GM13977 (cell line): ENCODE data around the gene ELAVL3.
"Not testable (repeated sequence)": the region's sequence is repeated elsewhere in the genome, so short reads cannot be mapped to it uniquely, and the experiment has no call there.

ENCODE experiments used
- DNase-seq: peaks from one replicate; pipeline ENCODE4 v3.0.0; 2012; ENCODE audit warnings: low spot score
- in situ Hi-C: fragments of 300-500 bp; cut with MboI; formaldehyde crosslinking; loops from one replicate; pipeline ENCODE4 v1.12.0; 2022; ENCODE audit warnings: low sequenced_read_pairs, low pct_unique_long_range_greater_than_20kb, mixed read lengths, inconsistent platforms; ENCODE audit not compliant: unreplicated experiment
- TF ChIP-seq, protein P1 (sequence below): IDR thresholded peaks from 2 replicates; pipeline ENCODE4 v1.5.1; 2012; ENCODE audit warnings: mild to moderate bottlenecking, control low read depth; ENCODE audit not compliant: insufficient read depth; ENCODE audit errors: extremely low read depth, missing control alignments

Gene ELAVL3

DNA sequence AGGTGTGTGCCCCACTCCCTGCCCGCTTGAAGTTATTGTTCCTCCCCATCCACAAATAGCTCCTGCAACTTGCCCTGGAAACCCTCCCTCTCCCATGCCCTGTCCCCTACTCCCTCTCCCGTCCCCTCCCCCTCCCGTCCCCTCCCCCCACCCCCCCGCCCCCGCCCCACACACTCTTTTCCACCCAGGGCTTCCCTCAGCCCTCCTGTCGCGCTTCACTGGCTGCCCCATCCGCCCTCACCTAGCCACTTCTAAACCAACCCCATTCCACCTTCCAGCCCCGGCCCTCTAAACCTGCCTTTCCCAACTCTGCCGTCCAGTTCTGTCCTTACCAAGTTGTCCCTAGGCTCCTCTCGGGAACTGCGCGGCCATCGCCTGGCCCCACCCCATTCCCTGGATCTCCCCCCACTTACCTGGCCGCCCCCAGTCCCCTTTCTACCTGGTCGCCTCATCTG, 62.7 kb downstream of the ELAVL3 start:
- in situ Hi-C loops = no loop called here
- TF ChIP-seq, protein P1, sequence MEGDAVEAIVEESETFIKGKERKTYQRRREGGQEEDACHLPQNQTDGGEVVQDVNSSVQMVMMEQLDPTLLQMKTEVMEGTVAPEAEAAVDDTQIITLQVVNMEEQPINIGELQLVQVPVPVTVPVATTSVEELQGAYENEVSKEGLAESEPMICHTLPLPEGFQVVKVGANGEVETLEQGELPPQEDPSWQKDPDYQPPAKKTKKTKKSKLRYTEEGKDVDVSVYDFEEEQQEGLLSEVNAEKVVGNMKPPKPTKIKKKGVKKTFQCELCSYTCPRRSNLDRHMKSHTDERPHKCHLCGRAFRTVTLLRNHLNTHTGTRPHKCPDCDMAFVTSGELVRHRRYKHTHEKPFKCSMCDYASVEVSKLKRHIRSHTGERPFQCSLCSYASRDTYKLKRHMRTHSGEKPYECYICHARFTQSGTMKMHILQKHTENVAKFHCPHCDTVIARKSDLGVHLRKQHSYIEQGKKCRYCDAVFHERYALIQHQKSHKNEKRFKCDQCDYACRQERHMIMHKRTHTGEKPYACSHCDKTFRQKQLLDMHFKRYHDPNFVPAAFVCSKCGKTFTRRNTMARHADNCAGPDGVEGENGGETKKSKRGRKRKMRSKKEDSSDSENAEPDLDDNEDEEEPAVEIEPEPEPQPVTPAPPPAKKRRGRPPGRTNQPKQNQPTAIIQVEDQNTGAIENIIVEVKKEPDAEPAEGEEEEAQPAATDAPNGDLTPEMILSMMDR = no peak
- DNase-seq = no peak

DNA sequence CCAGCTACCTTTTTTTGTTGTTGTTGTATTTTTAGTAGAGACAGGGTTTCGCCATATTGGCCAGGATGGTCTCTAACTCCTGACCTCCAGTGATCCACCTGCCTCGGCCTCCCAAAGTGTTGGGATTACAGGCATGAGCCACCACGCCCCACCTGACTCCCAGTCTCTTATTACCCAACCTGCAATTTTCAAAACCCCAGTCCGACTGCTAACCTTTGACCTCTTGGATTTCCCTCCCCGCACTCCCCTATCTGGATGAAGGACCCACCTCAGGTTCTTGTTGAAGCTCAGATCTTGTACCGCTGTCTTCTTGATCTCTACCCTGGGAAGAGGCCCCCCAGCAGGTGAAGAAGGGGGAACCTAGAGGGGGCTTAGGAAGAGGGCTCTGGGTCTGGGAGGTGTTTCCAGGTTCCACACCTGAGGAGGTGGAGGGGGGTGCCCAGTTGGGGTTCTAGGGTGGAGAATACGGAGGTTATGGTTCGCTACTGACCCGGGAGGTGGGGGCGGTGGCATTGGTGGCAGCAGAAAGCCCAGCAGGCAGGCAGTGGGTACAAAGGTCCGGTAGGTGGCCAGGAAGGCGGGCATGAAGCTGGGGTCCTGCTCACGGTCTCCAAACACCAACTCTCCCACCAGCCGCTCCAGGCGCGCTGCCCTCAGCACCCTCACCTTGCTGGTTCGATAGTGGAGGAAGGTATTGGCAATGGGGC, 64.3 kb downstream of the ELAVL3 start:
- DNase-seq = no peak
- in situ Hi-C loops = no loop called here
- TF ChIP-seq, protein P1 = no peak

DNA sequence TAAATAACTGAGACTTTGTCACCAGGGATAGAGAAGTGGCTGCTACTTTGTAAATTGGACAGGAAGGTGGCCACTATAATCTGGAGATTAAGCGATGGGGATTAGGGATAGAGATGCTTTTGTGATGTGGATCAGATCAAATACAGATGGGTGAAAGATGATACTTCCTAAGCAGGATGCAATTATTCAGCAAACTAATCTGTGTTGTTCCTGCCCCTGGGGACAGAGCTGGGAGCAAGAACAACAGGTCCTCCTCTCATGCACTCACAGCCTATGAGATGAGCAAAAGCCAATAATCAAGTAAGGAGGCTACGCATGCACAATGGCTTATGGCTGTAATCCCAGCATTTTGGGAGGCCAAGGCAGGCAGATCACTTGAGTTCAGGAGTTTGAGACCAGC, 66.3 kb downstream of the ELAVL3 start:
- in situ Hi-C loops = no loop called here
- TF ChIP-seq, protein P1 = no peak
- DNase-seq = no peak

DNA sequence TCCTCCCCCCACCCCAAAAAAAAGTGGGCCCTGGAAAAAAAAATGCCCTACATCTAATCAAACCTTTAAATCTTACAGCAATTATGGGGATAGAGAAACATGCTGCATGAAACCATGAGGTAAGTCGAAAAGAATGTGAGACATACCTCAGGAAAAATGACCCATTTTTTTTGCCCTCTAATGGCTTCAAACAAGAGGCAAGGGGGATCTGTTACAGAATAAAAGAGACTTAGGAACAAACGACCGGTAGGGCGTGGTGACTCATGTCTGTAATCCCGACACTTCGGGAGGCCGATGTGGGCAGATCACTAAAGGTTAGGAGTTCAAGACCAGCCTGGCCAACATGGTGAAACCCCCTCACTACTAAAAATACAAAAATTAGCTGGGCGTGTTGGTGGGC, 70.2 kb downstream of the ELAVL3 start:
- no peak for DNase-seq
- TF ChIP-seq, protein P1 = no peak
- in situ Hi-C loops = no loop called here

DNA sequence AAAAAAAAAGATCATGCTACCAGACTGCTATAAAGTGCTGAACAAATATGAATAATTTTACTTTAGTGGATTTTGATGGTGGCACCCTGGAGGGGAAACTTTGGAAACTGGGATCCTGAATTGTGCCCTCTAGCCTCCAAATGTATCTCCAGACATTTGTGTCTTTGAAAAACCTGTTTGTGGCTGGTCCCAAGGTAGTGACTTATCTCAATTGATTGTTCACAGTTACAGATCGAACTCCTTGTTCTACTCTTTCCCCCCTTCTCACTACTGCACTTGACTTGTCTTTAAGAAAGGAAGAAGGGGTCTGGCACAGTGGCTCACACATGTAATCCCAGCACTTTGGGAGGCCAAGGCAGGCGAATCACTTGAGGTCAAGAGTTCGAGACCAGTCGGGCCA, 72.3 kb downstream of the ELAVL3 start:
- in situ Hi-C loops = no loop called here
- TF ChIP-seq, protein P1 = no peak
- no peak for DNase-seq

DNA sequence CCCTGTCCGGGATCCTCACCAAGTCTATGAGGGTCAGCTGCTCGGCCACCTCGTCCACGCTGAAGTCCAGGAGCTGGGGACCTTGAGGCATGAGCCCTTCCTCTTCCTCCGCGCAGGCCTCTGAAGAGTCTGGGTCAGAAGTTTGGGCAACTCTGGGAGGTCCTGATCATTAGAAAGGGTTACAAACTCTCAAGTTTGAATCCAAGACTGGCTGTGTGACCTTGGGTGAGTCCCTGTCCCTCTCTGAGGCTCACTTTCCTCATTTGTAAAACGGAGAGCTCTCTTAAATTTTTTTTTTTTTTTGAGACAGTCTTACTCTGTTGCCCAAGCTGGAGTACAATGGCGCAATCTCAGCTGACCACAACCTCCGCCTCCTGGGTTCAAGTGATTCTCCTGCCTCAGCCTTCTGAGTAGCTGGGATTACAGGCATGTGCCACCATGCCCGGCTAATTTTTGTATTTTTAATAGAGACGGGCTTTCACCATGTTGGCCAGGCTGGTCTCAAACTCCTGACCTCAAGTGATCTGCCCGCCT, 74.1 kb downstream of the ELAVL3 start:
- in situ Hi-C loops = not testable (repeated sequence)

DNA sequence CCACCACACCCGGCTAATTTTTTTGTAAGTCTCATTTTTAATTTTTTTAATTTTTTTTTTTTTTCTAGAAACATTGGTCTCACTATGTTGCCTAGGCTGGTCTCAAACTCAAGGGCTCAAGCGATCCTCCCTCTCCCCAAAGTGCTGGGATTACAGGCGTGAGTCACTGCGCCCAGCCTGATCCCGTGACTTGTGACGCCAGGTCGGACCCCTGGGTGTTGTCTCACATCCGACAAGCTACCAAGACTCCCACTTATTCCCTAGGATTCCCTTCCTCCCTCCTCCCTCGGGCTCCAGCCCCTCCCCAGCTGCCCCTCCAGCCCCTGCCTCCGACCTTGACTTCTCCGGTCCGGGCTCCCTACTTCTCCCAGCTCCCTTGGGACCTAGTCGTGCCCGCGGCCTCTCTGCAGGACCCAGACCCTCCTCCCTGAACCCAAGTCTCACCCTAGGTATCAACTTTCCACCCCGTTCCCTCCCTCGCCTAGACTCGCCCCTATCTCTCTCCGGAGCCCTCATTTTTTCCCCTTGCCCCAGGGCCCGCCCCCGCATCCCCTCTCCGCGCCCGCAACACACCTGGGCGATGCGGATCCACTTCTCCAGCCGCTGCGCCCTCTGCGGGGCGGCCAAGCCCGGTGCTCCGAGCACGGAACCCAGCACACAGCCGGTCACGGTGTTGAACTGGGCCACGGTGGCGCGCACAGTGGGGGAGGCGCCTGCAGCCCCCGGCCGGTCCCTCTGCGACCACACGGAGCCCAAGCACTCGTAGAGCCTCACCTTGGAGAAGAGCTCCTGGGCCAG, 74.8 kb downstream of the ELAVL3 start:
- TF ChIP-seq, protein P1 = no peak

More for the DNA sequence above, 74.1 kb downstream of the ELAVL3 start:
- not testable (repeated sequence) for DNase-seq

More for the DNA sequence above, 74.8 kb downstream of the ELAVL3 start:
- in situ Hi-C loops = no loop called here
- DNase-seq = no peak
